EL (cell line): ENCODE results near the gene OXCT2.
A peak's percentile ranks its signal among the peaks of the same experiment; 100 is the strongest.
"Not testable (repeated sequence)": the region's sequence is repeated elsewhere in the genome, so short reads cannot be mapped to it uniquely, and the experiment has no call there.

Source experiments
- DNase-seq: peaks from one replicate; pipeline ENCODE4 v3.0.0-alpha.2; 2016

OXCT2 gene

GRCh38 chr1:39787108-39787375 lies 15.9 kb upstream of the OXCT2 start:
- DNase-seq: not testable (repeated sequence)

GRCh38 chr1:39786303-39787107 lies 15.4 kb upstream of the OXCT2 start:
- not testable (repeated sequence) for DNase-seq

- not testable (repeated sequence) for DNase-seq
Observed at GRCh38 chr1:39782685-39783084, 11.5 kb upstream of the OXCT2 start.

GRCh38 chr1:39782103-39782502 lies 11.0 kb upstream of the OXCT2 start:
- DNase-seq: no peak

- no peak for DNase-seq
Observed at GRCh38 chr1:39781349-39781715, 10.2 kb upstream of the OXCT2 start.

GRCh38 chr1:39779821-39780220 lies 8.7 kb upstream of the OXCT2 start:
- no peak for DNase-seq

- no peak for DNase-seq
Observed at GRCh38 chr1:39779137-39779536, 8.0 kb upstream of the OXCT2 start.

GRCh38 chr1:39778463-39779099 lies 7.4 kb upstream of the OXCT2 start:
- not testable (repeated sequence) for DNase-seq

- DNase-seq: not testable (repeated sequence)
Observed at GRCh38 chr1:39777896-39778295, 6.7 kb upstream of the OXCT2 start.

GRCh38 chr1:39777306-39777705 lies 6.2 kb upstream of the OXCT2 start:
- no peak for DNase-seq

GRCh38 chr1:39776886-39777285 lies 5.7 kb upstream of the OXCT2 start:
- no peak for DNase-seq

GRCh38 chr1:39776400-39776713 lies 5.2 kb upstream of the OXCT2 start:
- DNase-seq: no peak

GRCh38 chr1:39775676-39776399 lies 4.7 kb upstream of the OXCT2 start:
- not testable (repeated sequence) for DNase-seq

- DNase-seq: not testable (repeated sequence)
Observed at GRCh38 chr1:39775141-39775540, 4.0 kb upstream of the OXCT2 start.

- not testable (repeated sequence) for DNase-seq
Observed at GRCh38 chr1:39773369-39773979, 2.3 kb upstream of the OXCT2 start.

GRCh38 chr1:39770100-39771021 lies 787 bp downstream of the OXCT2 start:
- peak; percentile 22 for DNase-seq

GRCh38 chr1:39769502-39769901 lies 1.6 kb downstream of the OXCT2 start:
- not testable (repeated sequence) for DNase-seq

GRCh38 chr1:39766466-39766865 lies 4.7 kb downstream of the OXCT2 start:
- not testable (repeated sequence) for DNase-seq

- DNase-seq: not testable (repeated sequence)
Observed at GRCh38 chr1:39764512-39764911, 6.6 kb downstream of the OXCT2 start.

- DNase-seq: not testable (repeated sequence)
Observed at GRCh38 chr1:39763619-39764374, 7.4 kb downstream of the OXCT2 start.
